ENCODE results near the gene PRKAR2A.
A peak's percentile ranks its signal among the peaks of the same experiment; 100 is the strongest.

Gene PRKAR2A

DNA sequence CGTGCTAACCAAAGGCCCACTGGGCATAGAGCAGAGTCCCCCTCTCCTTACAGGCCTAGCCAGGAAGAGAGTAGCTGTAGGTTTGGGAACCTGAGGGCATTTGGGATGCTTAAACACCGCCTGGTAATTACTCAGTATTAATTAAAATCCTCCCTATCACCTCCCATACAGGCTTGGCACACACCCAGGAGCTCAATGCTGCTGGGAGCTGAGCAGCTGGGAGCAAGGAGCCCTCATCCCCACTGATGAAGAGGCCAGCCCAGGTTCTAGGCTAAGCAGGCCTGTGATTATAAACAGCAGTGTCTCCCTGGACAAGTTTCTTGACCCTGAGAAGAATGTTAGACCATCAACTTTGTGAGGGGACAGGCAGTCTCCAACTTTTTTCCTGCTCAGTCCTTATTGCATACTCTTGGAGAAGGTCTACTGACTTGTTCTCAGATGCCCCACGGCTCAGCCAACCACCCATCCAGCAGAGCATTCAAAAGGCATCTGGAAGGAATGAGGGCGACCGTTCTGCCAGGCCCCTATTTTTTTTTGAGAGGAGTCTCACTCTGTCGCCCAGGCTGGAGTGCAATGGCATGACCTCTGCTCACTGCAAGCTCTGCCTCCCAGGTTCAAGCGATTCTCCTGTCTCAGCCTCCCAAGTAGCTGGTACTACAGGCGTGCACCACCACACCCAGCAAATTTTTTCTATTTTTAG lies 1.3 kb upstream of the PRKAR2A start:
- no peaks in the 10 kb centered on the region for H3K9me3 ChIP-seq (replicated peaks; ENCODE audit: insufficient read depth, low read length)
- H3F3A ChIP-seq (ENCODE audit: insufficient read depth, low read length) = peaks cover 13% of the 10 kb centered on the region; the same call in 1 of the 2 replicates
- DNase-seq = no peak
- no peak overlapping the region for H2AFZ ChIP-seq (ENCODE audit: low read length)
- H3K4me3 ChIP-seq (ENCODE audit: low read length) = no peak overlapping the region
- no peak overlapping the region for H3K27ac ChIP-seq (ENCODE audit: low read length)
- no peak overlapping the region for H3K9ac ChIP-seq (ENCODE audit: low read length)
- no peaks in the 10 kb centered on the region for H4K20me1 ChIP-seq (ENCODE audit: insufficient read depth, low read length)
- H3K27me3 ChIP-seq (replicated peaks; ENCODE audit: insufficient read depth, low read length) = no peaks in the 10 kb centered on the region
- peaks cover 25% of the 10 kb centered on the region for H3K79me2 ChIP-seq (ENCODE audit: low read length)
- no peaks in the 10 kb centered on the region; the same call in 1 of the 2 replicates for H3K4me1 ChIP-seq (ENCODE audit: low read length)
- no peaks in the 10 kb centered on the region for H3K9me2 ChIP-seq (replicated peaks; ENCODE audit: insufficient read depth, low read length)
- no peaks in the 10 kb centered on the region for H3K36me3 ChIP-seq (replicated peaks; ENCODE audit: insufficient read depth, low read length)
- H3K4me2 ChIP-seq (ENCODE audit: low read depth, low read length) = peak overlapping the region; percentile 92
- TF ChIP-seq EZH2phosphoT487 (IDR thresholded peaks at IDR 0.05; ENCODE audit: low read length) = no peak
- TF ChIP-seq EZH2 (optimal IDR thresholded peaks at IDR 0.05; ENCODE audit: low read depth, low read length) = no peak
- TF ChIP-seq, protein P1, sequence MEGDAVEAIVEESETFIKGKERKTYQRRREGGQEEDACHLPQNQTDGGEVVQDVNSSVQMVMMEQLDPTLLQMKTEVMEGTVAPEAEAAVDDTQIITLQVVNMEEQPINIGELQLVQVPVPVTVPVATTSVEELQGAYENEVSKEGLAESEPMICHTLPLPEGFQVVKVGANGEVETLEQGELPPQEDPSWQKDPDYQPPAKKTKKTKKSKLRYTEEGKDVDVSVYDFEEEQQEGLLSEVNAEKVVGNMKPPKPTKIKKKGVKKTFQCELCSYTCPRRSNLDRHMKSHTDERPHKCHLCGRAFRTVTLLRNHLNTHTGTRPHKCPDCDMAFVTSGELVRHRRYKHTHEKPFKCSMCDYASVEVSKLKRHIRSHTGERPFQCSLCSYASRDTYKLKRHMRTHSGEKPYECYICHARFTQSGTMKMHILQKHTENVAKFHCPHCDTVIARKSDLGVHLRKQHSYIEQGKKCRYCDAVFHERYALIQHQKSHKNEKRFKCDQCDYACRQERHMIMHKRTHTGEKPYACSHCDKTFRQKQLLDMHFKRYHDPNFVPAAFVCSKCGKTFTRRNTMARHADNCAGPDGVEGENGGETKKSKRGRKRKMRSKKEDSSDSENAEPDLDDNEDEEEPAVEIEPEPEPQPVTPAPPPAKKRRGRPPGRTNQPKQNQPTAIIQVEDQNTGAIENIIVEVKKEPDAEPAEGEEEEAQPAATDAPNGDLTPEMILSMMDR (IDR thresholded peaks at IDR 0.05; ENCODE audit: low read length) = no peak

DNA sequence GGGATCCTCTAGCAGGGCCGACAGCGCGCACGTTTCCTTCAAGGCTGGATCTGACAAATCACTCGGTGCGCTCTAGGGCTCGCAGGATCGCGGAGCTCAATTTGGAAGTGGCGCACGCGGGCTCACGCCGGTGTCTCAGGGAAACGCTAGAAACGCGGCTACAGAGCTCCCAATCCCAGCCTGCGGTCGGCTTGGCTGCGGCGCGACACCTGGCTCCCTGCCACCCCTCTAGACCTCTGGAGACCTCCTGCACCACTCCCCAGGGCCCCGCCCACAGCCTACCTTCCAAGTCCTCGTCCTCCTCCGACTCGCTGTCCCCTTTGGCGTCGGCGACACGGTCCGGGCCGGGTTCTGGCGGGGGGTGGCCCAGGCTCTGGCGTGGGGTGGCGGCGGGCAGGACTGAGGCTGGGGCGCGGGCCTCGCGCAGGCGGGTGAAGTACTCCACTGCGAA lies 596 bp downstream of the PRKAR2A start:
- H3F3A ChIP-seq (ENCODE audit: insufficient read depth, low read length) = peaks cover 13% of the 10 kb centered on the region; the same call in 1 of the 2 replicates
- H3K9me2 ChIP-seq (replicated peaks; ENCODE audit: insufficient read depth, low read length) = no peaks in the 10 kb centered on the region
- TF ChIP-seq EZH2 (optimal IDR thresholded peaks at IDR 0.05; ENCODE audit: low read depth, low read length) = no peak
- TF ChIP-seq, protein P1 (IDR thresholded peaks at IDR 0.05; ENCODE audit: low read length) = no peak
- peak overlapping the region; percentile 97 for H3K4me3 ChIP-seq (ENCODE audit: low read length)
- no peaks in the 10 kb centered on the region; the same call in 1 of the 2 replicates for H3K4me1 ChIP-seq (ENCODE audit: low read length)
- peak overlapping the region; percentile 77 for H2AFZ ChIP-seq (ENCODE audit: low read length)
- H3K79me2 ChIP-seq (ENCODE audit: low read length) = peaks cover 25% of the 10 kb centered on the region
- no peaks in the 10 kb centered on the region for H3K36me3 ChIP-seq (replicated peaks; ENCODE audit: insufficient read depth, low read length)
- peak; percentile 54 for DNase-seq
- H3K27ac ChIP-seq (ENCODE audit: low read length) = peak overlapping the region; percentile 68
- H3K9ac ChIP-seq (ENCODE audit: low read length) = peak overlapping the region; percentile 83
- H3K9me3 ChIP-seq (replicated peaks; ENCODE audit: insufficient read depth, low read length) = no peaks in the 10 kb centered on the region
- no peaks in the 10 kb centered on the region for H4K20me1 ChIP-seq (ENCODE audit: insufficient read depth, low read length)
- H3K27me3 ChIP-seq (replicated peaks; ENCODE audit: insufficient read depth, low read length) = no peaks in the 10 kb centered on the region
- peak overlapping the region; percentile 92 for H3K4me2 ChIP-seq (ENCODE audit: low read depth, low read length)

DNA sequence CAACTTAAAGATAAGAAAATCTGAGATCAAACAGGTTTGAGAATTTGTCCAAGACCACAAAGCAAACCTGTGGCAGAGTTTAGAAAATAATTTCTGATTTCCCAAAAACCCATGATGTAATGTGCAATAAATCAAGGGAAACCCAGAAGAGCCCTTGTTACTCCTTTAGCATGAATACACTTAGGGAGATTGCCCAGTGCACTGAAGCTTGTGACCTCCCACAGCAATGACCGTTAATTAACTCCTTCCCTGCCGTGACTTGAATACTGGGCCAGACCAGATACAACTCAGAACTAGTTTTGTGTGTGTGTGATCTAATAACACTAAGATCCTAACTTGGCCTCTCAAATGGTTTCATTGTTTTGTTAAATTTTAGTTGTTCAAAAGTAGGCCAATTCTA lies 2.5 kb downstream of the PRKAR2A start:
- no peaks in the 10 kb centered on the region for H3K36me3 ChIP-seq (replicated peaks; ENCODE audit: insufficient read depth, low read length)
- no peaks in the 10 kb centered on the region; the same call in 1 of the 2 replicates for H3K4me1 ChIP-seq (ENCODE audit: low read length)
- H3K4me3 ChIP-seq (ENCODE audit: low read length) = no peak overlapping the region
- peaks cover 13% of the 10 kb centered on the region; the same call in 1 of the 2 replicates for H3F3A ChIP-seq (ENCODE audit: insufficient read depth, low read length)
- DNase-seq = no peak
- H3K9ac ChIP-seq (ENCODE audit: low read length) = no peak overlapping the region
- no peak overlapping the region for H3K4me2 ChIP-seq (ENCODE audit: low read depth, low read length)
- no peaks in the 10 kb centered on the region for H3K9me2 ChIP-seq (replicated peaks; ENCODE audit: insufficient read depth, low read length)
- TF ChIP-seq EZH2phosphoT487 (IDR thresholded peaks at IDR 0.05; ENCODE audit: low read length) (no peak), EZH2 (optimal IDR thresholded peaks at IDR 0.05; ENCODE audit: low read depth, low read length) (no peak)
- TF ChIP-seq, protein P1 (IDR thresholded peaks at IDR 0.05; ENCODE audit: low read length) = no peak
- no peaks in the 10 kb centered on the region for H3K27me3 ChIP-seq (replicated peaks; ENCODE audit: insufficient read depth, low read length)
- no peaks in the 10 kb centered on the region for H3K9me3 ChIP-seq (replicated peaks; ENCODE audit: insufficient read depth, low read length)
- H4K20me1 ChIP-seq (ENCODE audit: insufficient read depth, low read length) = no peaks in the 10 kb centered on the region
- H3K27ac ChIP-seq (ENCODE audit: low read length) = no peak overlapping the region
- H2AFZ ChIP-seq (ENCODE audit: low read length) = no peak overlapping the region
- H3K79me2 ChIP-seq (ENCODE audit: low read length) = peaks cover 35% of the 10 kb centered on the region

Measured in MM.1S (cell line).